ENCODE results near the gene CEP104.

GRCh38 chr1:3811595-3811911 lies 45.5 kb downstream of the CEP104 start:
- no peak for TF ChIP-seq POLR2AphosphoS5 (IDR thresholded peaks at IDR 0.05)
- TF ChIP-seq, protein P1, sequence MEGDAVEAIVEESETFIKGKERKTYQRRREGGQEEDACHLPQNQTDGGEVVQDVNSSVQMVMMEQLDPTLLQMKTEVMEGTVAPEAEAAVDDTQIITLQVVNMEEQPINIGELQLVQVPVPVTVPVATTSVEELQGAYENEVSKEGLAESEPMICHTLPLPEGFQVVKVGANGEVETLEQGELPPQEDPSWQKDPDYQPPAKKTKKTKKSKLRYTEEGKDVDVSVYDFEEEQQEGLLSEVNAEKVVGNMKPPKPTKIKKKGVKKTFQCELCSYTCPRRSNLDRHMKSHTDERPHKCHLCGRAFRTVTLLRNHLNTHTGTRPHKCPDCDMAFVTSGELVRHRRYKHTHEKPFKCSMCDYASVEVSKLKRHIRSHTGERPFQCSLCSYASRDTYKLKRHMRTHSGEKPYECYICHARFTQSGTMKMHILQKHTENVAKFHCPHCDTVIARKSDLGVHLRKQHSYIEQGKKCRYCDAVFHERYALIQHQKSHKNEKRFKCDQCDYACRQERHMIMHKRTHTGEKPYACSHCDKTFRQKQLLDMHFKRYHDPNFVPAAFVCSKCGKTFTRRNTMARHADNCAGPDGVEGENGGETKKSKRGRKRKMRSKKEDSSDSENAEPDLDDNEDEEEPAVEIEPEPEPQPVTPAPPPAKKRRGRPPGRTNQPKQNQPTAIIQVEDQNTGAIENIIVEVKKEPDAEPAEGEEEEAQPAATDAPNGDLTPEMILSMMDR (IDR thresholded peaks at IDR 0.05): no peak

Measured in stomach (tissue), 4 donors.